NCI-H187 (cell line): ENCODE results near the gene ALPG.
"Not testable (repeated sequence)": the region's sequence is repeated elsewhere in the genome, so short reads cannot be mapped to it uniquely, and the experiment has no call there.

Experiments used
- DNase-seq, 2 experiments: peaks; one replicate each; lab custom pipeline; 2025; lab: John Stamatoyannopoulos, UW

Gene ALPG

DNA sequence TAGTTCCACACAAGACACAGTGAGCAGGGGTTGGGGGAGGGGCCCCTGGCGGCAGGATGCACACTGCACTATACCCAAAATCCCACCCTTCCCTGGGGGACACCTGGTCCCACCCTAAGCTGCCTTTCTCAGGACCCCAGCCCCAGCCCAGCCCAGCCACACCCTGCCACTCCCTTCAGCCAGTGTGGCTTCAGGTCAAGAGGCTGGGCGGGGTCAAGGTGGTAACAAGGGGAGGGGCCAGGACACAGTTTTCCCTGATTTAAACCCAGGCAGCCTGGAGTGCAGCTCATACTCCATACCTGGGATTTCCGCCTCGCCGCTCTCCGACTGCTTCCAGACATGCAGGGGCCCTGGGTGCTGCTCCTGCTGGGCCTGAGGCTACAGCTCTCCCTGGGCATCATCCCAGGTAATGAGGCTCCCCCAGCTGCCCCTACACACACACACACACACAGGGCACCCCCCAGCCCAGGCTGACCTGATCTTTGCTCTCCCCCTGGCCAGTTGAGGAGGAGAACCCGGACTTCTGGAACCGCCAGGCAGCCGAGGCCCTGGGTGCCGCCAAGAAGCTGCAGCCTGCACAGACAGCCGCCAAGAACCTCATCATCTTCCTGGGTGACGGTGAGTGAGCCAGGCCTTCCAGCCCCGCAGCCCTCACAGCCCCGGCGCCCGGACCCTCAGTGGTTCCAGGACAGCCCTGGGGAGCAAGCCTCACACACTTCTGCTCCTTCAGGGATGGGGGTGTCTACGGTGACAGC is at the start of gene ALPG:
ALPG (plus strand) TSS at position 289 of the 755 bp plus-strand sequence; CDS start at position 340, 51 bp downstream.
- DNase-seq, result no peak

DNA sequence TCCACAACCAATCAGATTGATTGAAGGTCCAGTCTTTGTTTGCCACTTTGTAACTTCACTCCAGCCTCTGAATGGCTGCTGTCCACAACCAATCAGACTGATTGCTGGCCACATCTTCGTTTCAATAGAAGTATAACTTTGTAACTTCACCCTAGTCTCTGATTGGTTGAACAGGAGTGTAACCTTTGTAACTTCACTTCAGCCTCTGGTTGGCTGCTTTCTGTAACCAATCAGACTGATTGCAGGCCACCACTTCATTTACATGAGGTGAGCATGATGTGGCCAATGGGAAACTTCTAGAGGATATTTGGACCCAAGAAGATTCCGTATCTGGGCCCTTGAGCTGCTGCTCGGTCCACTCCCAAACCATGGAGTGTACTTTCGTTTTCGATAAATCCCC is 45.0 kb upstream of the ALPG start:
- no peak for DNase-seq

GRCh38 chr2:232362174-232362900 is 44.3 kb upstream of the ALPG start:
- DNase-seq, result no peak

GRCh38 chr2:232363064-232363783 is 43.4 kb upstream of the ALPG start:
- not testable (repeated sequence) for DNase-seq

- DNase-seq, result no peak
Observed at GRCh38 chr2:232363784-232364615, 42.6 kb upstream of the ALPG start.

DNA sequence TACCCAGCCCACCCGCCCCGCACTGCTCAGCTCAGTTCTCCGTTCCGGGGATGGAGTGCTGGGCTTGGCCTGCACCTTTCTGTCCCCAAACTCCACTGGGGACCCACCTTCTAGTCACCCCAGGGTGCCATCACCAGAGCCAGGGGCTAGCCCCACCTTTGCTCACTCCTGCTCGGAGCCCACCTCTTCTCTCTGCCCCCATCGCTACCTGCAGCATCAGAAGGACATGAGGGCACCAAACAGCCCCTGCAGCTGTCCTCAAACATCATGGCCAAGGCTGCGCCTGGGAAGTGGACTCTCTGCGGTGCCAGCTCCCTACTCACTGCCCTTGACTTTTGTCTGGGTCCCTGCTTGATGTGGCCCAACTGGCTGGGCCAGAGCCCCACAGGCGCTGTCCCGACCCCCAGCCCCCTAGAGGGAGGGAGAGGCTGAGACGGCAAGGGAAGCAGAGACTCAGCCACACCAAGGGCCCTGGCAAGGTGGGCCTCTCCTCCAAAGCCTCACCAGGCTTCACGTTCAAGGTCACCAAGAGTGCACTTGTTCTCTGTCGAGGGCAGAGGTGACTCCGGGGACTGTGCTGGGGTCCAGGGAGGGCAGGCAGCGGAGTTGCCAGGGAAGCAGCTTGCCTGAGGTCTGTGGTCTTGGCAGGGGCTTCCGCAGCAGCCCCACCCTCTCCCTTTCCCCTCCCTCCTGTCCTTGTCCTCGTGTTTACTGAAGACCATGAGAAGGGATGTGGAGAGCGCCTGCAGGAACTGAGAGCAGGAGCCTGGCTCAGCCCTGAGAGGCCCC is 41.6 kb upstream of the ALPG start:
- DNase-seq, result not testable (repeated sequence)

- no peak for DNase-seq
Observed at GRCh38 chr2:232365621-232366321, 40.9 kb upstream of the ALPG start.

GRCh38 chr2:232366461-232366860 is 40.2 kb upstream of the ALPG start:
- not testable (repeated sequence) for DNase-seq

DNA sequence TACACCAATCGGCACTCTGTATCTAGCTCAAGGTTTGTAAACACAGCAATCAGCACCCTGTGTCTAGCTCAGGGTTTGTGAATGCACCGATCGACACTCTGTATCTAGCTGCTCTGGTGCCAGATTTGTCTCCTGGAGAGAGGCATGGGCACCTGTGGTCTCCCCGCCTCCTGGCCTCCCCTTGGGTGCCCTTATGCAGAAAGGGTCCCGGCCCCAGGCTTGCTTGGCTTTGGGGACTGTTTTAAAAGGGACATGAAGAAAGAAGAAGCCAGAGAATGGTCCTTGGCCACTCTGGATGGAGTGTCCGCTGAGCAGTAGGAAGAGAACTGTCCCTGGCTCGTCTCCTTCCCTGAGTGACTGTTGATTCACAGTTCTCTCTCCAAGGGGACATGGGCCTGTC is 39.6 kb upstream of the ALPG start:
- DNase-seq, result no peak

DNA sequence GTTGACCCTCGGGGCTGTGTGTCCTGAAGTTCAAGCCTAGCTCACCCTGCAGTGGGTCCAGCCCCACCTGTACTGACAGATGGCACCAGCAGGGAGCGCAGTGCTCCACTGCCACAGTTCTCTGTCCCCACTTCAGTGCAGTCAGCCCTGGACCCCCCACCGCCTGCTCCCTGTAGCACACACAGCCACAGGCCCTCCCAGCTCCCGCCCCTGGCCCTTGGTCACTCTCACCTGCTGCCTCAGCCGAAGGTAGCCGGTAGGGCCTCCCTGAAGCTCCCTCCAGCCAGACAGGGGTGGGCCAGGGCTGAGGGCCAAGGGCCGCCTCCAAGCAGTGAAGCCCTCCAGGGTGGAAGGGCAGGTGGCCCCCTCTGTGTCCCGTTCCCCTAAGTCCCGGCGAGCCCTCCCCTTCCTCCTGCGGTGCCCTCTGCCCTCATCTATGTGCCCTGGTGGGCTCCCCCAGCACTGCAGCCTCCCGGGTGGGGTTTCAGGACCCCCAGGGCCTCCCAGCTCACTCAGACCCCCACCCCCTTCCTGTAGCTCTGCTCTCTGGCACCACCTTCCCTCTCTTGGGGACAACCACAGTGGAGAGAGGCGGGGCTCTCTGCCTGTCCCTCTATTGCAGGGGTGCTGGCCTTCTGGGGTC is 38.9 kb upstream of the ALPG start:
- no peak for DNase-seq

DNA sequence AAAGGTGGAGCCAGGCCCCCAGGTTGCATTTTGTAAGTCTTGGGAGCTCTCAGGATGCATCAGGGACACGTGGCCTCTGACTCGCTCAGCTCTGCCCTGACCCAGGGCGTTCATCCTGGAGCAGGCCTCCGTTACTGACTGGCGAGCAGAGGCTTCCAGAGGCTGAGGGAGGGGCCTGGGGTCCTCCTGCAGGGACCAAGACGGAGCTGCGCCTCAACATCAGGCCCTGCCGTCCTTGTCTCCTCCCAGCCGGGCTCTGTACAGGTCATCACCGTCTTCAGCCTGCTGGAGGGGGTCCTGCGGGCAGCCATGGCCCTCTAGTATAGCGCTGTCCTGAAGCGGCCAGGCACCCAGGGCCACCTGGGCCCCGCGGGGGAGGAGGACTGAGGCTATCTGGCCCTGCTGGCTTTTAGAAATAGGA is 38.3 kb upstream of the ALPG start:
- no peak for DNase-seq

DNA sequence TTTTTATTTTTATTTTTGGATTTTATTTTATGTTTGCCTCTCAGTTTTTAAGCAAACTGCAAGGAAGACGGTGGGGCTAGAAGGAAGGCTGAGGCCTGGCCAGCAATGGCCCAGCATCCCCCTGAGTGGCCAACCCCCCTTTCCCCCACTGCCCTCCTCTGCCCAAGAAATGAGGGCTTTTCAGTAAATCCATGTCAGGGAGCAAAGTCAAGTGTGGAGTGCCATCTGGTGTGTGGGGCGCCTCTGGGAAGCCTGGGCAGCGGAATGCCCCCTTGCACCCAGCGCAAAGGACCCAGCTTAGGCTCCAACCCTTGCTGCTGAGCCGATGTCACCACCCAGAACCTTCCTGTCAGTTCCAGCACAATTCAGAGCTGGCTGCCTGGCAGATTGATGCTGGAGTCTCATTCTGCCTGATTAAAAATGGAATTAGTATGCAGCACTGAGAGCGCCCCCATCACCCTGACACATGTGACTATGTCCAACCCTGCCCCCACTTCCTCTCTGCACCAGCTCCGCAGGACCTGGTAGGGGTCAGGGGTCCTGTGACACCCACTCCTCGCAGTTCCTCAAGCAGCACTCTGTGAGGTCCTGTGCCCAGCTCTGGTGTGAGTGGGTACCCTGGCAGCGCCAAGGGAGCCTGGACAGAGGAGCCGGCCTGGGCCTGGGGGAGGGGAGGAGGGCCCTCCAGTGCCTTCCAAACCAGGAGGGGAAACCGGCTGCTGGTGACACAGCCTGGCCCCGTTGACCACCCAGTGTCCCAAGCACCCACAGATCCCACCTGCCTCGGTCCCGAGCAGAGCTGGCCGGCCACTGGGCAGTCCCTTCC is 37.3 kb upstream of the ALPG start:
- no peak for DNase-seq

- not testable (repeated sequence) for DNase-seq
Observed at GRCh38 chr2:232370007-232370406, 36.6 kb upstream of the ALPG start.

DNA sequence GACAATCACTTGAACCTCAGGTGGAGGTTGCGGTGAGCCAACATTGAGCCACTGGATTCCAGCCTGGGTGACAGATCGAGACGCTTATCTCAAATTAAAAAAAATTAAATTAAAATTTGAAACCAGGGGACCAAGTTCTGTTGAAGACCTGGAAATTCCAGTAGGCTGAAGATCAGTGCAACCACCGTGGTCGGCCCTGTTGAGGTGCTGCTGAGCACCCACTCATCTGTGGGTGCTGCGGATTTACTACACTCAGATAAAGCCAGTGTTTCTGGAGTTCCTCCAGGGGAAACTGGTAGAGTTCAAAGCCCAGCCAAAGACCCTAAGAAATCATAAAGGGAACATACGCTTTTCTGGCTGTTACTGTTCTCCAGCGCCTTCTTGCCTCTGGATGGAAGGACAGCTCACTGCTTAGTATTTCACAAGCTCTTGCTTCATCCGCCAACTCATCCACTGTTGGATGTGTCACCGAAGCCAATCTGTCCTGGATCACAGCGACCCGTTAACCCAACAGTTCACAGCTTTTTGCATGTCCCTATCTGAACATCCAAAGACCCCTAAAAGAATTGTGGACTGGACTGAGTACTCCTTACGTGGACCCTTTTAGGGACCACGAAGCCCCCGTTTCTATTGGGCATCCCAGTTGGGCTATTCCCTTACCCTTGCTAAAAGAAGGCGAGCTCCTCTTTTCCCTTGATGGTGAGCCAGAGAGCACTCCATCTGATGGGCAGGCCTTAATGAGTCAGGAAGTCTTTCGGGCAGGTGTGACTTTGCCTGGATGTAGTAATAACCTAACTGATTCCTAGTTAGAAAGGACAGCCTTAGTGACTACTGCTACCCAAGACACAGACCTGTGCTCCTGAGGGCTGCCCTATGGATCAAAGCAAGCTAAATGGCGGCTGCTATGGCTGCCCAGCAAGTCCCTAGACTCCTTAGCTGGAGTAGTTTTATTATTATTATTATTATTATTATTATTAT is 34.1 kb upstream of the ALPG start:
- DNase-seq, result no peak

- DNase-seq, result no peak
Observed at GRCh38 chr2:232374356-232374755, 32.3 kb upstream of the ALPG start.

GRCh38 chr2:232375164-232375563 is 31.5 kb upstream of the ALPG start:
- DNase-seq, result no peak

DNA sequence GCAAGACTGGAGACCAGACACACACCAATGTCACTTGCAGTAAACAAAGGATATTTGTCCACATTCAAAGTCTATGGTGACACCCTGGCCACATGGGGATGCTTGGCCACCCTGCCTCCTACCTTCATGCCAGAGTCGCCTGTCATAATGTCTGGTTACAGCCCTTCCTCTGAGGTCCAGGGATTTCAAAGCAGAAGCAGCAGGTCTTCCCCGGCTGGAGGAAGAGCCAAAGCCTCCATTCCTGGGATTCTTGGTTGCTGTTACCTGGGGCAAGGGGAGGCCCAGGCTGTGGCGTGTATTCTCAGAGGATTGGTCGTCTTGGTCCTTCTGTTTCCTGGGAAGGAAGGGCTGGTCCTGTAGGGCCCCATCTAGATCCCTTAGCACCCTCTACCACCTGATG is 30.4 kb upstream of the ALPG start:
- DNase-seq, result no peak

DNA sequence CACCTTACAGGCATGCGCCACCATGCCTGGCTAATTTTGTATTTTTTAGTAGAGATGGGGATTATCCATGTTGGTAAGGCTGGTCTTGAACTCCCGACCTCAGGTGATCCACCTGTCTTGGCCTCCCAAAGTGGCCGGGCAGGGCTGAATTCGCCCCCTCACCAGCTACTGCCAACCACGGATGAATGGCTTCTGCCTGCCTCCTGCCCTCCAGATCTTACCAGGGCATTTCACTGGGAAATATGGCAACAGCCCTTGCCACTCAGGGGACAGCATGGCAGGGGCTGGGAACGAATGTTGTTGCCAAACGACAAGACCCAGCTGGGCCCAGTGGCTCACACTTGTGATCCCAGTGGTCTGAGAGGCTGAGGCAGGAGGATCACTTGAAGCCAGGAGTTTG is 29.9 kb upstream of the ALPG start:
- no peak for DNase-seq
